Activated CD8-positive, alpha-beta memory T cell treated with anti-CD3 and anti-CD28 coated beads for 4 hours (primary cell): ENCODE measurements around the gene SMPD3.

Source experiments
- DNase-seq, 2 donors: peaks; one replicate each; pipeline ENCODE4 v3.0.0-alpha.2; 2020; ENCODE audit warnings: low read depth in 2 of 2

The SMPD3 gene

GRCh38 chr16:68383858-68384257, 64.5 kb downstream of the SMPD3 start:
- DNase-seq, result no peak

DNA sequence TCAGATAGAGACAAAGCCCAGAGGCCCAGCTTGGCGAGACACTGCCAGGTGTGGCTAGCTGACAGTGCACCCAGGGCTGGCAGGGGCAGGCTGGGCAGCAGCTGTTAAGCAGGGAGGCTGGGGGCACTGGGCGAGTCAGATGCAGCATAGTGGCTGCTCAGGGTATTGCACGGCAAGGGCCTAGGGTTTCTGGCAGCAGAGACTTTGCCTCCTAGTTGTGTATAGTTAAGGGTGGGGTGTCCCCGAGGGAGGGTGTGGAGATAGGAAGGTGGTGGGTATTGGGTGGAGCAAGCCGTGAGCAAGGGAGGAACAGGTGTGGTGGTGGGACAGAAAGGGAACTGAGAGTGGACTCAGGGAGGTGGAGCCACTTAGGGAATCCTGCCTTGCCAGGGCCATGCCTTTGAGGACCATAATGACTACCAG, 66.0 kb downstream of the SMPD3 start:
- DNase-seq, result no peak

GRCh38 chr16:68381363-68381724, 67.0 kb downstream of the SMPD3 start:
- DNase-seq, result no peak

- DNase-seq, result no peak
Measured at GRCh38 chr16:68380676-68381362, 67.5 kb downstream of the SMPD3 start.

- DNase-seq, result no peak
Measured at GRCh38 chr16:68380348-68380670, 68.0 kb downstream of the SMPD3 start.

- DNase-seq, result no peak
Measured at GRCh38 chr16:68379472-68380347, 68.6 kb downstream of the SMPD3 start.

DNA sequence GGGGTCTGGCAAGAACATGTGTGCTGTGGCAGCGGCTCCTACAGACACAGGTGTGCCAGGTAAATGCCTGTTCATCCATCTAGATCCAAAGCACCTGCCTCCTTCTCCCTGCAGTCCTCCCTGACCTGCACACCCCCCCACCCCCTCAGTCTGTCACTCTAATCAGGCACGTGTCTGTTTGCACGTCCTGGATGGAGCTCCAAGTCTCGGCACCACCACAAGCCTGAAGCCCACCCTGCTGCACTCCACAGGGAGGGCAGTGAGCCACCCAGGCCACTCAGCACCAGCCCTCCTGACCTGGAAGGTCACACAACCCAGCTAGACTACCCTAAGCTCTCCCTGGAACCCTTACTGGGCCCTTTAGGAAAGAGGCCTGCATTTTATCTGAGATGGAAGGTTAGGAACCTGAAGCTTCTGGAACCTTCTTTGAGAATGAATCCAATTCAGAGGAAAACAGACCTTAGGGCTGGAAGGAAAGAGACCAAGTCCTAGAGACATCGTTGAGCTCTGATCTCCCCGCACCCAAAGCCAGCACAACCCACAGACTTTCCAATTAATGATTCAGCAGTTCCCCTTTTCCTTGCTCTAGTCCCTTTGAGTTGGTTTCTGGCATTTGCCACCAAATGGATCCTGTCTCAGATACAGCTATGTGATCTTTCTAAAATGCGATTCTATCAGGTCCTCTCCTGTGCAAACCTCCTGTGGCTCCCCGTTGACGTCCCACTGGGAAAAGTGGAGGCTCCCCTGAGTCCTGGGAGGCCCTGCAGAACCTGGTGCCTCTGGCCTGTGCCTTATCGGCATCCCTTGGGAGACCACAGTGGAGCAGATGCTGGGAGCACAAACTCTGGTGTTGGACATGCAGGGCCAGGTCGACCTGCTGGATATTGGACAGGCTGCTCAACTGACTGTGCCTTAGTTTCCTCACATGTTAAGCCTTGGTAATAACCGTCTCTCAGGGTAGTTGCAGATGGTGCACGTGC, 69.6 kb downstream of the SMPD3 start:
- no peak for DNase-seq

DNA sequence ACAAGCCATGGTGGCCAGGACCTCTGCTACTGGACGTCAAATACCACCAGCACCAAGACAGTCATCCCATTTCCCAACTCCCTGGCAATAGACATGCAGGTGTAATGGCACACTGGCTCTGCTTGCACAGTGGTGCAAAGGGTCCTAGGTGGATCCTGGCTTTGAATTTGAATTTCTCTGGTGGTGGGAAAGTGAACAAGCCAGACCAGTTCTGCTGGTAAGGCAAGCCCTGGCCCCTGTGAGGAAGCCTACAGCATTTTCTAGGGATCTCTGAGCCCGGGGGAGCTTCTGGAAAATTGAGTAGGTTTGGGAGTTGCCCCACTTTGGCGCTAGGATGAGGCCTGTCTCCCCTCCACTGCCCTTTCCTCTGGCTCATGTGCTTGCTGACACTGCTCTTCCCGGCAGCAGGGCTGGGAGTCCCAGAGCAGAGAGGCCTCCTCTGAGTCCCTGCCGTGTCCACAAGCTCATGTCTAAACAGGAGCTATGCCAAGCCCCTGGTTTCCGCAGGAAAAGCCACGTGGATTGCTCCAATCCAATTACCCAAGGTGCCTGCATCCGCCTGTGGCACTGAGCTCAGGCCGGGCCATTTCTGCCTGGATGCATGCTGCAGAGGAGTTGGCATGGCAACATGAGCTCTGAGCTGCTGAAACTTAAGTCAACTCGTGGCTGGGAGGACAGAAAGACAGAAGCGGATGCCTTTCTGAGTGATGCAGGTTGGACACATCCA, 70.5 kb downstream of the SMPD3 start:
- no peak for DNase-seq

- DNase-seq, result no peak
Measured at GRCh38 chr16:68377221-68377620, 71.1 kb downstream of the SMPD3 start.

GRCh38 chr16:68376590-68376989, 71.7 kb downstream of the SMPD3 start:
- no peak for DNase-seq

- no peak for DNase-seq
Measured at GRCh38 chr16:68375801-68376536, 72.3 kb downstream of the SMPD3 start.

DNA sequence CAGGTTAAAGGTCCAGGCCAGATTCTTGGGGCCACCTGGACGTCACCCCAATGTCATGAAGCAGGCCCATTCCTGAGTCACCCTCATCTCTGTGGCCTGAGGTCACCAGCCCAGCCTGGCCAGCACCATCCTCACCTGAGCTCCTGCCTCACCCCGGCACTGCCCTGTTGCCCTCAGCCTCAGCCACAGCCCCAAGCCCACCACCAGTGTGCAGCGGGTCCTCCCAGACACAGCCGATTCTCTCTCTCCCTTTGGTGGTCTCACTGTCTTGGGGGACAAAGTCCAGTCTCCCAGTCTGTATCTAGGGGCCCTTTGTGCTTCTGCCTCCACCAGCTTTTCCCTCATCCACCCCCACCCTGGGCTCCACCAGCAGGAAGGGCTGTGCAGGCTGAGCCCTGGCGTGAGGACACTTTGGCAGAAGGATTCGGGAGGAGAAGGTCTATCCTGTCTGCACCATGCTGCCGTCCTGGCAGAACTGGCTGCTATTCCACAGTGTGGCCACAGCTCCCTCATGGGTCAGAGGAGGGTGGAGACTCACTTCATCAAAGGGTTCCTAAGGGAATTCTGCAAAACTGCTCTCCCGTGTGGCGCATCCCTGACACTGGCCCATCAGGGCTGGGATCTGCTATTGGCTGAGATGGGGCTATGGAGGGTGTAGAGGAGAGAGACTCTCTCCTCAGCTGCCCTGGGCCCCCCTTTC, 73.2 kb downstream of the SMPD3 start:
- no peak for DNase-seq

GRCh38 chr16:68374246-68374805, 74.0 kb downstream of the SMPD3 start:
- DNase-seq, result no peak

GRCh38 chr16:68373528-68374245, 74.6 kb downstream of the SMPD3 start:
- DNase-seq, result no peak

DNA sequence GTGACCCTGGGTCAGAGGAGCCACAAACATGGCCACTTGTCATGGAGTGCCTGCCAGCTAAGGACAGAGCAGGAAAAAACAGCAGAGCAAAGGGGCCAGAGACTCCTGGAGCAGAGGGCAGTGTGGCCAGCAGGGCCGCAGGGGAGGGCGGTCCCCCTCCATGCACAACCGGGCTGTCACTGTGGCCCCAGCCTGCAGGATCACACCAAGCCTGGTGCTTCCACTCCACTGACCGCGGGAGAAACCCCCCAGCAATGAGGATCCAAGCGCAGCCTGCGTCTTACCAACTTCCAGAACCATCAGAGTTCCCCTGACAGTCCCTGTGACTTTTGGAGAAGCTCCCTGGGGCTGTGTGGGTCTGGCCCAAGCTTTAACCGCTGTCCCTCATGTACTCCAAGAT, 75.5 kb downstream of the SMPD3 start:
- no peak for DNase-seq

DNA sequence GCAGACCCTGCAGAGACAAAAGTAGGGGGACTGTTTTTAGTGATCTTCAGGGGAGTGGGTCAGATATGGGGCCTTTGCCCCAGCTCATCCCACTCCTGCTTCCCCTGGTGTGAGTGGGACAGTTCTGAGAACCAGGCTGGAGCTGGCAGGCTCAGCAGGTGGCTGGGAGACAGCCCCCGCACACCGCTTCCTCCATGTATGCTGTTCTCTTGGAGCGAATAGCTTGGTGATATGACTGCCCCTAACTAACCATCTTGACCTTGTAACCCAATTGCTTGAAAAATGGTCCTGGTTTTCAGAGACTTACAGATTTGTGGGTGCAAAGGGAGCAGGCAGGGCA, 76.0 kb downstream of the SMPD3 start:
- DNase-seq, result no peak

- DNase-seq, result no peak
Measured at GRCh38 chr16:68371706-68372380, 76.5 kb downstream of the SMPD3 start.

- no peak for DNase-seq
Measured at GRCh38 chr16:68371276-68371651, 77.0 kb downstream of the SMPD3 start.
